Keratinocyte (primary cell): Measurements from ENCODE around the gene CDADC1. TPM values are rescaled to one million over a fixed set of nuclear protein-coding genes. Genes with fewer than 3 reads are reported as not detected.

Experiments used
- DNase-seq: peaks from one replicate; pipeline ENCODE4 v3.0.0-alpha.2; 2011; ENCODE audit warnings: low read depth, missing footprints, low spot score
- FAIRE-seq: peaks from 2 replicates; lab custom pipeline; 2011; peaks lifted over from hg19 to GRCh38; lab: Jason Lieb, UNC
- H2AFZ ChIP-seq: 2 replicates; pipeline ENCODE4 v1.6.0; 2012; ENCODE audit warnings: low read length, control low read depth, inconsistent platforms; ENCODE audit not compliant: control insufficient read depth
- H3K27ac ChIP-seq: 2 replicates; pipeline ENCODE4 v1.5.1; 2011; ENCODE audit warnings: low read length; ENCODE audit not compliant: control insufficient read depth, insufficient read depth
- H3K27me3 ChIP-seq: 3 replicates; pipeline ENCODE4 v1.6.0; 2011; ENCODE audit warnings: low read length; ENCODE audit not compliant: control insufficient read depth, insufficient read depth; ENCODE audit errors: extremely low read depth
- H3K36me3 ChIP-seq, 2 experiments: 2 replicates in 1 of 2; 3 replicates in 1 of 2; pipeline ENCODE4 v1.5.1; 2011; ENCODE audit warnings: low read length in 2 of 2, mild to moderate bottlenecking in 1 of 2; ENCODE audit not compliant: control insufficient read depth in 2 of 2, insufficient read depth in 2 of 2; ENCODE audit errors: extremely low read depth in 1 of 2
- H3K4me1 ChIP-seq: 3 replicates; pipeline ENCODE4 v1.5.1; 2011; ENCODE audit warnings: low read length; ENCODE audit not compliant: control insufficient read depth, insufficient read depth; ENCODE audit errors: extremely low read depth
- H3K4me2 ChIP-seq: 3 replicates; pipeline ENCODE4 v1.6.0; 2011; ENCODE audit warnings: low read depth, low read length; ENCODE audit not compliant: control insufficient read depth, insufficient read depth; ENCODE audit errors: extremely low read depth
- H3K4me3 ChIP-seq, 3 experiments: fragments of 200-600 bp in 1 of 3; sonication (generic) in 1 of 3; 2 replicates in 2 of 3; 3 replicates in 1 of 3; pipeline ENCODE4 v1.5.1; 2011 to 2016; ENCODE audit warnings: low read length in 3 of 3, mild to moderate bottlenecking in 3 of 3, control low read depth in 2 of 3, inconsistent platforms in 1 of 3, low read depth in 1 of 3, mixed read lengths in 1 of 3, mixed run types in 1 of 3, moderate library complexity in 1 of 3; ENCODE audit not compliant: control insufficient read depth in 2 of 3, insufficient read depth in 2 of 3; ENCODE audit errors: extremely low read depth in 1 of 3
- H3K79me2 ChIP-seq: 2 replicates; pipeline ENCODE4 v1.6.0; 2012; ENCODE audit warnings: low read length; ENCODE audit not compliant: control insufficient read depth, insufficient read depth
- H3K9ac ChIP-seq: 3 replicates; pipeline ENCODE4 v1.6.0; 2011; ENCODE audit warnings: low read length; ENCODE audit not compliant: control insufficient read depth, insufficient read depth; ENCODE audit errors: extremely low read depth
- H3K9me1 ChIP-seq: 3 replicates; pipeline ENCODE4 v1.6.0; 2011; ENCODE audit warnings: low read length; ENCODE audit not compliant: control insufficient read depth, insufficient read depth; ENCODE audit errors: extremely low read depth
- H3K9me3 ChIP-seq: 2 replicates; pipeline ENCODE4 v1.5.1; 2012; ENCODE audit warnings: low read depth, low read length; ENCODE audit not compliant: control insufficient read depth
- H4K20me1 ChIP-seq: 3 replicates; pipeline ENCODE4 v1.6.0; 2011; ENCODE audit warnings: low read length; ENCODE audit not compliant: control insufficient read depth, insufficient read depth; ENCODE audit errors: extremely low read depth
- EZH2 ChIP-seq: IDR thresholded peaks from one replicate; pipeline ENCODE4 v1.6.1; 2012; ENCODE audit warnings: inconsistent platforms, mild to moderate bottlenecking, low read length, moderate library complexity
- dilution Hi-C: fragments of 300-500 bp; cut with MboI; formaldehyde crosslinking; loops from one replicate; pipeline ENCODE4 v1.7.0; 2020; ENCODE audit warnings: low sequenced_read_pairs; ENCODE audit not compliant: extremely low pct_ligation_motif_present
- polyA plus RNA-seq, 5 experiments: library from polyadenylated mRNA; depleted of rRNA in 3 of 5; stranded (reverse) in 3 of 5; stranded (forward) in 1 of 5; unstranded in 1 of 5; fragments of >200 nt; gene quantifications; 1 replicate in 1 of 5; 2 replicates in 3 of 5; 3 replicates in 1 of 5; pipeline versions ENCODE4 v1.2.1 to v1.2.3, GENCODE V29; 2011 to 2012; ENCODE audit warnings: missing spikeins in 2 of 5, low read depth in 1 of 5, low replicate concordance in 1 of 5
- TF ChIP-seq, protein P1 (sequence below), 3 experiments: IDR thresholded peaks in 1 of 3; conservative IDR thresholded peaks in 1 of 3; optimal IDR thresholded peaks in 1 of 3; 2 replicates in 2 of 3; 3 replicates in 1 of 3; pipeline versions ENCODE3 to v1.5.1; 2011; ENCODE audit warnings: low read length in 3 of 3, mild to moderate bottlenecking in 3 of 3, moderate library complexity in 2 of 3, control low read depth in 1 of 3, inconsistent platforms in 1 of 3; ENCODE audit not compliant: insufficient read depth in 2 of 3; ENCODE audit errors: extremely low read depth in 1 of 3

The CDADC1 gene
- polyA plus RNA-seq, 1 donor (not counting 4 experiments of a cell fraction or from before 2014, with no cell fraction given), result 3.8 TPM

DNA sequence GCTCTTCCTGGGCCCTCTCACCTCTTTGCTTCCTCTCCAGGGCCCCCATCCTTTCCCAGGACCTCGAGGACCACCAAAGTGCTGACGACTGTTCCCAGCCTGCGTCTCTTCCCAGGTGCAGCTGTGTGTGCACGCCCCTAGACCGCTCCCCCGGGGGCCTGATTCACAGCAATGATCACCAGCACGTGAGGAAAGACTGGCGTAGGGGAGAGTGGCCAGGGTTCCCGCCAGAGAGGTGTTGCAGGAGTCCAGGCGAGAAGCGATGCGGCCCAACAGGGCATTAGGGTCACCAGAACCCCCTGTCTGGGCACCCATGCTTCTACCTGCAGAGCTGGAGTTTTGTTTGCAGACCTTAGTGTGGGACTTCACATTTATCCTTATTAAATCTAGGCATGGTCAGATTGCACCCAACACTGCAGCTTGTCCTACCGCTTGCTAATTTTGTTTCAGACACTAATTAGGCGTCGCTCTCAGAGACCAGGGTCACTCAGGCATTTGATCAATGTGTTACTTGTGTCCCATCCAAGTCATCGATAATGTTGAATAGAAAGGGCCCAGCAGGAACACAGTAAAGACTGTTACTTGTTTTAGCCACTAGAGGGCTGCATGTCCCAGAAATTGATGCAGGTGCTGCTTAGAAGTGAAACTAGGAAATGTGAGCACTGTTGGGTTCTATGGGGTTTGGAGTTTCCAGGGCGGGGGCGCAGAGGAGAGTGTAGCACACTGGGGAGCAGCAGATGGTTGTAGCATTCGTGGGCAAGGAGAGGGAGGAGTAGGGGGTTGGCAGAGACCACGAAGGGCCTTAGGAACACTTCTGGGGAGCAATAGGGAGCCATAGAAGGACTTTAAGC is 53.2 kb downstream of the CDADC1 start:
- Histone ChIP-seq H2AFZ (peak overlapping the region; percentile 95), H3K9me3 (no peaks in the 10 kb centered on the region), H3K4me1 (peaks cover 3% of the 10 kb centered on the region), H3K9me1 (no peaks in the 10 kb centered on the region), H3K27me3 (no peaks in the 10 kb centered on the region), H3K4me3 (peak overlapping the region in 2 of 3 experiments; percentile 33 to 48), H3K27ac (no peak overlapping the region), H3K9ac (peak overlapping the region; percentile 54), H3K36me3 (no peaks in the 10 kb centered on the region), H4K20me1 (no peaks in the 10 kb centered on the region), H3K4me2 (peak overlapping the region; percentile 75), H3K79me2 (no peaks in the 10 kb centered on the region)
- DNase-seq (peak; percentile 33), FAIRE-seq (peak; percentile 84)
- no peak for TF ChIP-seq EZH2
- TF ChIP-seq, protein P1, sequence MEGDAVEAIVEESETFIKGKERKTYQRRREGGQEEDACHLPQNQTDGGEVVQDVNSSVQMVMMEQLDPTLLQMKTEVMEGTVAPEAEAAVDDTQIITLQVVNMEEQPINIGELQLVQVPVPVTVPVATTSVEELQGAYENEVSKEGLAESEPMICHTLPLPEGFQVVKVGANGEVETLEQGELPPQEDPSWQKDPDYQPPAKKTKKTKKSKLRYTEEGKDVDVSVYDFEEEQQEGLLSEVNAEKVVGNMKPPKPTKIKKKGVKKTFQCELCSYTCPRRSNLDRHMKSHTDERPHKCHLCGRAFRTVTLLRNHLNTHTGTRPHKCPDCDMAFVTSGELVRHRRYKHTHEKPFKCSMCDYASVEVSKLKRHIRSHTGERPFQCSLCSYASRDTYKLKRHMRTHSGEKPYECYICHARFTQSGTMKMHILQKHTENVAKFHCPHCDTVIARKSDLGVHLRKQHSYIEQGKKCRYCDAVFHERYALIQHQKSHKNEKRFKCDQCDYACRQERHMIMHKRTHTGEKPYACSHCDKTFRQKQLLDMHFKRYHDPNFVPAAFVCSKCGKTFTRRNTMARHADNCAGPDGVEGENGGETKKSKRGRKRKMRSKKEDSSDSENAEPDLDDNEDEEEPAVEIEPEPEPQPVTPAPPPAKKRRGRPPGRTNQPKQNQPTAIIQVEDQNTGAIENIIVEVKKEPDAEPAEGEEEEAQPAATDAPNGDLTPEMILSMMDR (optimal IDR thresholded peaks at IDR 0.05 in 1 of 3, IDR thresholded peaks at IDR 0.05 in 1 of 3, conservative IDR thresholded peaks at IDR 0.05 in 1 of 3; ENCODE audit: extremely low read depth in 1 of 3, insufficient read depth in 2 of 3, low read length in 3 of 3), result peak; percentile 79 to 93 (median 81)
- dilution Hi-C loops, result loop anchor here (25.0 kb wide), 1 partner anchor 136 kb away; the partner anchor contains the start of genes CAB39L and SETDB2

DNA sequence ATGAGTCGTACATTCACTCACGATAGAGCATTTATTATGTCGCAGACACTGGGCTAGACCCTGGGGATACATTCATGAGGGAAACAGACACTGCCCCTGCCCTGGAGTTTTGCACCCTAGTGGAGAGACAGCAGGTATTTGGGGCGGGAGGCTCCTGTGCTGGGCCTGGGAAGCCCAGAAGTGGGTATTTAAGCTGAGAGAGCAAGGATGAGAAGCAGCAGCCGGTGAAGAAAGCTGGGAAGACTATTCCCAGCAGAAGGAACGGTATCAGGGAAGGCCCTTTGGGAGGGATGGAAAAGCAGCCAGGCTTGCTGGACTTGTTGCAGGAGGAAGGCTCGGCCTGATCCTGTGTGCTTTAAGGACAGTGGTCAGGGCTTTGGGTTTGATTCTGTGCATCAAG is 54.5 kb downstream of the CDADC1 start:
- no peak for FAIRE-seq
- H3K79me2 ChIP-seq, result no peaks in the 10 kb centered on the region
- no peak overlapping the region for H3K4me3 ChIP-seq
- H3K27ac ChIP-seq, result no peak overlapping the region
- H3K4me1 ChIP-seq, result peaks cover 3% of the 10 kb centered on the region
- no peaks in the 10 kb centered on the region for H4K20me1 ChIP-seq
- DNase-seq, result no peak
- dilution Hi-C loops, result loop anchor here (25.0 kb wide), 1 partner anchor 135 kb away; the partner anchor contains the start of genes CAB39L and SETDB2
- TF ChIP-seq, protein P1 (optimal IDR thresholded peaks at IDR 0.05 in 1 of 3, IDR thresholded peaks at IDR 0.05 in 1 of 3, conservative IDR thresholded peaks at IDR 0.05 in 1 of 3; ENCODE audit: extremely low read depth in 1 of 3, insufficient read depth in 2 of 3, low read length in 3 of 3), result no peak
- no peak for TF ChIP-seq EZH2
- peak overlapping the region; percentile 8 for H2AFZ ChIP-seq
- no peaks in the 10 kb centered on the region for H3K27me3 ChIP-seq
- no peaks in the 10 kb centered on the region for H3K9me1 ChIP-seq
- no peak overlapping the region for H3K4me2 ChIP-seq
- no peaks in the 10 kb centered on the region for H3K9me3 ChIP-seq
- H3K36me3 ChIP-seq, result no peaks in the 10 kb centered on the region
- H3K9ac ChIP-seq, result no peak overlapping the region
